CD4-positive, CD25-positive, alpha-beta regulatory T cell (primary cell): ENCODE results near the gene RPS19BP1. TPM values are rescaled to one million over a fixed set of nuclear protein-coding genes. Genes with fewer than 3 reads are reported as not detected.

Experiments
- ATAC-seq, 2 donors: fragments of 150-1000 bp; cut with Tn5 transposase; one replicate each; pipeline ENCODE4 v1.10.0; 2021; ENCODE audit warnings: low read depth in 2 of 2, moderate number of reproducible peaks in 2 of 2, moderate library complexity in 1 of 2
- DNase-seq, 3 donors: peaks; one replicate each; pipeline versions ENCODE4 v3.0.0 to v3.0.0-alpha.2; 2012 to 2022; ENCODE audit warnings: mixed read lengths in 1 of 3
- H3K27ac ChIP-seq: one replicate; pipeline ENCODE4 v1.7.0; 2013; ENCODE audit warnings: mild to moderate bottlenecking, low read length; ENCODE audit not compliant: insufficient read depth, poor library complexity, severe bottlenecking
- H3K27me3 ChIP-seq: one replicate; pipeline ENCODE4 v1.7.0; 2013; ENCODE audit warnings: low read length; ENCODE audit not compliant: control insufficient read depth, insufficient read depth
- H3K36me3 ChIP-seq: one replicate; pipeline ENCODE4 v1.7.0; 2013; ENCODE audit warnings: mild to moderate bottlenecking, low read length, moderate library complexity; ENCODE audit not compliant: control insufficient read depth, insufficient read depth
- H3K4me1 ChIP-seq: 2 replicates; pipeline ENCODE4 v1.7.0; 2013; ENCODE audit warnings: mild to moderate bottlenecking, low read length; ENCODE audit not compliant: insufficient read depth, control insufficient read depth, poor library complexity, severe bottlenecking
- H3K4me3 ChIP-seq: one replicate; pipeline ENCODE4 v1.7.0; 2013; ENCODE audit warnings: low read depth, mild to moderate bottlenecking, low read length, moderate library complexity
- H3K9me3 ChIP-seq, 2 experiments: 1 replicate in 1 of 2; 2 replicates in 1 of 2; pipeline ENCODE4 v1.7.0; 2013; ENCODE audit warnings: low read length in 2 of 2, mild to moderate bottlenecking in 1 of 2, moderate library complexity in 1 of 2; ENCODE audit not compliant: control insufficient read depth in 2 of 2
- H3K27ac Mint-ChIP-seq, 3 donors: one replicate each; pipeline ENCODE4 v1.8.0; 2020 to 2022; ENCODE audit warnings: mild to moderate bottlenecking in 3 of 3, mixed read lengths in 3 of 3, moderate library complexity in 2 of 3
- H3K27me3 Mint-ChIP-seq: one replicate; pipeline ENCODE4 v1.8.0; 2022; ENCODE audit warnings: mild to moderate bottlenecking, mixed read lengths
- H3K36me3 Mint-ChIP-seq: one replicate; pipeline ENCODE4 v1.8.0; 2020; ENCODE audit warnings: mixed read lengths
- H3K4me1 Mint-ChIP-seq, 4 donors: one replicate each; pipeline ENCODE4 v1.8.0; 2020 to 2022; ENCODE audit warnings: mixed read lengths in 4 of 4, mild to moderate bottlenecking in 1 of 4
- H3K4me3 Mint-ChIP-seq, 4 donors: one replicate each; pipeline ENCODE4 v1.8.0; 2020 to 2022; ENCODE audit warnings: mild to moderate bottlenecking in 4 of 4, mixed read lengths in 4 of 4, moderate library complexity in 3 of 4
- H3K9me3 Mint-ChIP-seq, 7 donors: one replicate each; pipeline ENCODE4 v1.8.0; 2020 to 2022; ENCODE audit warnings: mixed read lengths in 7 of 7, mild to moderate bottlenecking in 3 of 7, moderate library complexity in 2 of 7
- polyA plus RNA-seq, 4 donors: library from polyadenylated mRNA; unstranded; fragments of 300-500 nt; fragmentation: Illumina TruSeq; gene quantifications; one replicate each; pipeline ENCODE4 v1.2.3, GENCODE V29; 2021
- total RNA-seq: library from RNA; stranded (reverse); gene quantifications from one replicate; pipeline ENCODE4 v1.2.3, GENCODE V29; 2022

The RPS19BP1 gene
- total and polyA plus RNA-seq, 5 donors from 2014 or later: 42.9 to 117 (median 105) TPM

DNA sequence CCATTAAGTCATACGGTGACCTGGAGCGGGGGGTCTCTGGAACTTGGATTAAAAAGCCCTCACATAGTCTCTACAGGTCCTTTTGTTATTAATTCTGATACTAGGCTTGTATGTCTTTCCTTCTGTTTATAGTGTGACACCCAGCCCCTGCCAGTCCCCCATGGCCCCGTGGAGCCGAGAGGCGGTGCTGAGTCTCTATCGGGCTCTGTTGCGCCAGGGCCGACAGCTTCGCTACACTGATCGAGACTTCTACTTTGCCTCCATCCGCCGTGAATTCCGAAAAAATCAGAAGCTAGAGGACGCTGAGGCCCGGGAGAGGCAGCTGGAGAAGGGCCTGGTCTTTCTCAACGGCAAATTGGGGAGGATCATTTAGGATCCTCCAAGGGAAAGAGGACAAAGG lies 28.5 kb downstream of the RPS19BP1 start:
- H3K4me3 Mint-ChIP-seq: peak overlapping the region; percentile 21 to 97 (median 91)
- peak overlapping the region in 1 of 3 donors; percentile 91 for H3K27ac Mint-ChIP-seq
- no peaks in the 10 kb centered on the region for H3K27me3 Mint-ChIP-seq
- peaks cover 6 to 54% (median 37%) of the 10 kb centered on the region in 4 donors for H3K4me1 Mint-ChIP-seq
- peaks cover 46% of the 10 kb centered on the region for H3K36me3 ChIP-seq
- DNase-seq (no peak), ATAC-seq (no peak)
- H3K36me3 Mint-ChIP-seq: peaks cover 29% of the 10 kb centered on the region
- H3K9me3 Mint-ChIP-seq: peaks cover 0 to 2% (median 0%) of the 10 kb centered on the region in 7 donors
- no peaks in the 10 kb centered on the region for H3K9me3 ChIP-seq
- peak overlapping the region; percentile 90 for H3K4me3 ChIP-seq
- H3K4me1 ChIP-seq: peaks cover 35% of the 10 kb centered on the region
- H3K27ac ChIP-seq: no peak overlapping the region
- H3K27me3 ChIP-seq: no peaks in the 10 kb centered on the region

DNA sequence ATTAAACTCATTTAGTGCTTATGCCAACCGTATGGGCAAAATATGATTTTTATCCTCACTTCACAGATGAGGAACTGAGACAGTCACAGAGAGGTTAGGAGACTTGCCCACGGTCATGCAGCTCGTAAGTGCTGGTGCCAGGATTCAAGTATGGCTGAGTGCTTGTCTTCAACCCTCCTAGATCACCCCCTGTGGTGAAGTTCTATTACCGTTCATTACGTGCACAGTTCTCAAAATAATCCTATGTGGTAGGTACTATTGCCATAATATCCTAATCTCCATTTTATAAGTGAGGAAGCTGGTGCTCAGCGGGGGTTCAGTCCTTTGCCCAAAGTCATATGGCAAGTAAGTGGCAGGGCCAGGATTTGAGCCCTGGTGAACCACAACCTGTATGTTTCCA lies 28.9 kb downstream of the RPS19BP1 start:
- H3K27ac ChIP-seq: no peak overlapping the region
- H3K36me3 ChIP-seq: peaks cover 42% of the 10 kb centered on the region
- Mint-ChIP-seq H3K9me3 (peaks cover 0 to 2% (median 0%) of the 10 kb centered on the region in 7 donors), H3K36me3 (peaks cover 28% of the 10 kb centered on the region), H3K4me3 (peak overlapping the region; percentile 88 to 99 (median 96)), H3K4me1 (peaks cover 5 to 52% (median 36%) of the 10 kb centered on the region in 4 donors), H3K27ac (peak overlapping the region in 1 of 3 donors; percentile 91), H3K27me3 (no peaks in the 10 kb centered on the region)
- H3K4me1 ChIP-seq: peaks cover 35% of the 10 kb centered on the region
- H3K4me3 ChIP-seq: peak overlapping the region; percentile 90
- no peaks in the 10 kb centered on the region for H3K27me3 ChIP-seq
- ATAC-seq (no peak), DNase-seq (no peak)
- H3K9me3 ChIP-seq: no peaks in the 10 kb centered on the region

DNA sequence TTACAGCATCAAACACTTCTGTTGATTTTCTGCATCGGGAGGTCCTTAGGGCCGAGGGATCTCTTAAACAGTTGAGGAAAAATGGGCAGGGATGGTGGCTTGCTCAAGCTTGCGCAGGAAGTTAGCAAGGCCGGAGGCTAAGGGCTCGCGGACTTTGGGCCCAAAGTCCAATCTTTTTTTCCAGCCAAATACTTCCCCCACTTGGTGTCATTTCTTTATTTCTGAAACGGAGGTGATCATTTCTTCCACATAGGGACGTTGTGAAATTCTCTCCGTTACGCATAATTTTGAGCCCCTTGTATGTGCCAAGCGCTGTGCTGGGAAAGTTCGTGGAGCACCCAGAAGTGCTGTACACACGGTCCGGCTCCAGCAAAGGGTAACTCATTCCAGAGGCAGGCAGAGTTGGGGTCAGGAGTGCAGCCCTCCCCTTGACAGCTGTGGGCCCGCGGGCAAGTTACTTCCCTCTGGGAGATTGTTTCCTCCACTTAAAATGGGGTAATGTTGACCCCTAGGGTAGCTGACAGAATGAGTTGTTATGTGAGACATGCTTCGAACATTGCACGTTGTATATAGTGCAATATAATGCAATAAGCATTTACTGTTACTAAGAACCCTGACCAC lies 29.6 kb downstream of the RPS19BP1 start:
- Mint-ChIP-seq H3K36me3 (peaks cover 22% of the 10 kb centered on the region), H3K27ac (peak overlapping the region; percentile 26 to 91 (median 62)), H3K4me1 (peaks cover 0 to 46% (median 31%) of the 10 kb centered on the region in 4 donors), H3K4me3 (peak overlapping the region; percentile 88 to 99 (median 96)), H3K9me3 (peaks cover 0 to 2% (median 0%) of the 10 kb centered on the region in 7 donors), H3K27me3 (no peaks in the 10 kb centered on the region)
- Histone ChIP-seq H3K36me3 (peaks cover 34% of the 10 kb centered on the region), H3K9me3 (no peaks in the 10 kb centered on the region), H3K27ac (peak overlapping the region; percentile 71), H3K27me3 (no peaks in the 10 kb centered on the region), H3K4me3 (peak overlapping the region; percentile 90), H3K4me1 (peaks cover 35% of the 10 kb centered on the region)
- no peak for DNase-seq
- no peak for ATAC-seq

DNA sequence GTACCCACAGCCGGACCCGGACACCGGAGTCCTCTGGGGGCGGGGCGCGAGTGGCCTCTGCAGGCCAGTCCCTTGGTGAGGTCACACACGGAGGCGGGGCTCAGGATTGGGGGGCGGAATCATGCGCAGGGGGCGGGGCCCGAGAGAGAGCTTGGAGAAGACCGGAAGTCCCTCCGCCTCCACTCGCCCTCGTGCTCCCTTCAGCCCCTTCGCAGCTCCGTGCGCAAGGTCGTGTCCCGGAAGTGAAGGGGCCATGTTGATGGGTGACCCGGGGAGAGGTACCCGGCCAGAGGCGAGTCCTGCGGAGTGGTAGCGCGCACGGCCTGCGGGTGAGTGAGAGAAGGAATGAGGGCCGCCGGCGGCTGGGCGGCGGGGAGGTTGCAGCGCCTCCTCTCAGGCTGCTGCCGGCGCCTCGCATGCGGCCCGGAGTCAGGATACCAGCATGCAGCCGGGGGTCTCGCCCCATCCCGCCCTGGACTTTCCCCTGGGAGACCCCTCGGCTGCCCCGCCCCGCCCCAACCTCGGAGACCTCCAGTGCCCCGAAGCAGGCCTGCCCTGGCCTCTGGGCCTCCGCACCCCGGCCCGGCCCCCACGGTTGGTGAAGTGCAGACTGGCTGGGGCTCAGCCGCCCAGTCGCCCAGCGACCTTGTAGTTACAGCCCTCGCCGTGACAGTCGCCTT lies 30.3 kb downstream of the RPS19BP1 start, which contains the start of gene MIEF1:
Gene MIEF1, plus strand, starts transcription at position 182 of the 680 bp plus-strand sequence. CDS start 9,005 bp downstream, outside the sequence.
- Mint-ChIP-seq H3K36me3 (peaks cover 22% of the 10 kb centered on the region), H3K27ac (peak within 1 kb of the TSS; percentile 91 to 99 (median 96)), H3K4me1 (peaks cover 0 to 46% (median 31%) of the 10 kb centered on the region in 4 donors), H3K27me3 (no peaks in the 10 kb centered on the region), H3K4me3 (peak within 1 kb of the TSS; percentile 88 to 99 (median 96)), H3K9me3 (peaks cover 0 to 2% (median 0%) of the 10 kb centered on the region in 7 donors)
- peaks cover 32% of the 10 kb centered on the region for H3K36me3 ChIP-seq
- H3K4me3 ChIP-seq: peak within 1 kb of the TSS; percentile 90
- peak; percentile 95 to 96 for ATAC-seq
- no peaks in the 10 kb centered on the region for H3K9me3 ChIP-seq
- H3K27ac ChIP-seq: peak within 1 kb of the TSS; percentile 71
- H3K27me3 ChIP-seq: no peaks in the 10 kb centered on the region
- peak; percentile 78 to 96 (median 84) for DNase-seq
- H3K4me1 ChIP-seq: peaks cover 35% of the 10 kb centered on the region

DNA sequence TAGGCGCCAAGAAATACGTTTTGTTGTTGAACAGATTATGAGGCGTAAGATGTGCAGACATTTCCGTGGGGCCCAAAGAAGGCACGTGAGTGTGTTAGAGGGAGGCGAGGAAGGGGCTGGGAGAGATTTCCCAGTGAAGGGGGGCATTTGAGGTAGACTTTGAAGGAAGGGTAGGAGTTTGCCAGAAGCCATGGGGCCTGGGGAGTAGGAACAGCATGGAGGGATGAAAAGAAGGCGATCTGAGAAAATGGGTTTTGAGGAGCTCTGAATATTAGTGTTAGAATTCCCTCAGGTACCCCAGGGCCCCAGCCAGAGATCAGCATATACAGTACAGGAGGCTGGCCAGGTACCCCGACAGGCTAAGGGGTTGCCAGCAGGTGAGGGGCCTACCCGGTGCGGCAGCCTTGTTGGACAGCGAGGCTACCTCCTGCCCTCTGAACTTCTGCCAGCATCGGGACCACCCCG lies 30.9 kb downstream of the RPS19BP1 start:
- H3K27me3 Mint-ChIP-seq: no peaks in the 10 kb centered on the region
- peak overlapping the region; percentile 88 to 99 (median 96) for H3K4me3 Mint-ChIP-seq
- H3K27ac ChIP-seq: peak overlapping the region; percentile 71
- peaks cover 20% of the 10 kb centered on the region for H3K36me3 Mint-ChIP-seq
- peak overlapping the region; percentile 91 to 99 (median 96) for H3K27ac Mint-ChIP-seq
- no peaks in the 10 kb centered on the region for H3K27me3 ChIP-seq
- H3K4me1 Mint-ChIP-seq: peaks cover 0 to 44% (median 29%) of the 10 kb centered on the region in 4 donors
- H3K4me3 ChIP-seq: no peak overlapping the region
- no peak for DNase-seq
- peaks cover 0 to 2% (median 0%) of the 10 kb centered on the region in 7 donors for H3K9me3 Mint-ChIP-seq
- H3K9me3 ChIP-seq: no peaks in the 10 kb centered on the region
- H3K4me1 ChIP-seq: peaks cover 35% of the 10 kb centered on the region
- peaks cover 27% of the 10 kb centered on the region for H3K36me3 ChIP-seq
- no peak for ATAC-seq

DNA sequence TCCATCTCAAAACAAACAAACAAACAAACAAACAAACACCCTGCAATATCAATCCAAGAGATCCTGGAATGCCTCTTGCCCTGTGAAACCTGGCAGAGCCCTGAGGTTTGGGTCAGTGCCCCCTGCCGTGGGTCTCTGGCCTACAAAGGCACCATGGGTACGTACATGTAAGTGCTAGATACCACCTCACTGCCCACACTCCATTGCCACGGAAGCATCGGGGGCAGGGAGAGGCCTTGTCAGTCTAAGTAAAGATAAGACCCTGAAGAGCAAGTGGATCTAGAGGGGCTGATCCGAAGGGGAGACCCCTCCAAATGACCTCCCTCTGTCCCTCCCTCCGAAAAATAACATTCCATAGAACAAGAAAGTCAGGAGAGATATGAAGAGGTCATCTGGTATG lies 32.4 kb downstream of the RPS19BP1 start:
- H3K9me3 ChIP-seq: no peaks in the 10 kb centered on the region
- no peak overlapping the region for H3K27ac ChIP-seq
- H3K4me3 ChIP-seq: no peak overlapping the region
- Mint-ChIP-seq H3K27me3 (no peaks in the 10 kb centered on the region), H3K36me3 (peaks cover 5% of the 10 kb centered on the region), H3K4me3 (peak overlapping the region in 2 of 4 donors; percentile 81 to 82), H3K27ac (no peak overlapping the region), H3K9me3 (peaks cover 0 to 2% (median 0%) of the 10 kb centered on the region in 7 donors), H3K4me1 (peaks cover 0 to 35% (median 15%) of the 10 kb centered on the region in 4 donors)
- H3K27me3 ChIP-seq: no peaks in the 10 kb centered on the region
- ATAC-seq (no peak), DNase-seq (no peak)
- peaks cover 11% of the 10 kb centered on the region for H3K36me3 ChIP-seq
- peaks cover 24% of the 10 kb centered on the region for H3K4me1 ChIP-seq

DNA sequence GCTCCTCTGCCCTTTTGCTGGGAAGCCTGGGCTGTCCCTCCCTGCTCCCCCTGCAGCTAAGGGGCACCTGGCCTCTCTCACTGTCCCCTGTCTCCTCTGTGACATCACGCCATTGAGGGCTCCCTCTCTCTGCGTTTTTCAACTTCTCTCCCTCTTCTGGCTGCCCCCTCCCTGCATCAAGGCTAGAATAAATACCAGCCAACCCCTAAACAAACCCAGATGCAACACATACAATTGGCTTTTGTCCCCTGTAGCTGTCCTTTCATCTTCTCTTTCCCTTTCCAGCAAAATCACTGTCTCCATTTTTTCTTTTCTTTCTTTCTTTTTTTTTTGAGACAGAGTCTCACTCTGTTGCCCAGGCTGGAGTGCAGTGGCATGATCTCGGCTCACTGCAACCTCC lies 33.7 kb downstream of the RPS19BP1 start:
- H3K9me3 Mint-ChIP-seq: peaks cover 0 to 2% (median 0%) of the 10 kb centered on the region in 7 donors
- H3K36me3 ChIP-seq: no peaks in the 10 kb centered on the region
- H3K4me1 ChIP-seq: peaks cover 20% of the 10 kb centered on the region
- ATAC-seq (no peak), DNase-seq (no peak)
- H3K27ac ChIP-seq: no peak overlapping the region
- no peaks in the 10 kb centered on the region for H3K27me3 Mint-ChIP-seq
- no peak overlapping the region for H3K4me3 Mint-ChIP-seq
- H3K27ac Mint-ChIP-seq: peak overlapping the region in 1 of 3 donors; percentile 84
- H3K36me3 Mint-ChIP-seq: no peaks in the 10 kb centered on the region
- no peaks in the 10 kb centered on the region for H3K27me3 ChIP-seq
- H3K9me3 ChIP-seq: no peaks in the 10 kb centered on the region
- H3K4me1 Mint-ChIP-seq: peaks cover 0 to 27% (median 12%) of the 10 kb centered on the region in 4 donors
- no peak overlapping the region for H3K4me3 ChIP-seq
